HL-60 (cell line): ENCODE results near the gene XPR1.

Experiments used
- GABPA ChIP-seq: IDR thresholded peaks from 2 replicates; pipeline ENCODE4 v1.6.1; 2012; ENCODE audit warnings: low read depth
- POLR2AphosphoS5 ChIP-seq: IDR thresholded peaks from 2 replicates; pipeline ENCODE4 v1.6.1; 2012; ENCODE audit warnings: low read depth
- TF ChIP-seq, protein P1 (sequence below): IDR thresholded peaks from one replicate; pipeline ENCODE4 v1.5.1; 2011; ENCODE audit warnings: low read length, control low read depth, inconsistent platforms; ENCODE audit not compliant: insufficient read depth

DNA sequence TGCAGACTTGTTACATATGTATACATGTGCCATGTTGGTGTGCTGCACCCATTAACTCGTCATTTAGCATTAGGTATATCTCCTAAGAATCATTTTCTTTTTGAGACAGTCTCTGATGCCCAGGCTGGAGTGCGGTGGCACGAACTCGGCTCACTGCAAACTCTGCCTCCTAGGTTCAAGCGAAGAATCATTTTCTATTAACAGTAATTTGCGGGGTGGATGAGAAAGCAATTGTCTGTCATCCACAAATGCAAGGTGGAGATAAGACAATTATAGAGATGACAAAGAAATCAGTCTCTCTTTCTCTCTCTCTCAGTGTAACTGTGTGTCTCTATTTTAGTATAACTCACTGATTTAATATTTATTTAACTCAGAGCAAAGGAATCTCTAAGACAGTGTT, 149.9 kb downstream of the XPR1 start:
- no peak for TF ChIP-seq POLR2AphosphoS5
- TF ChIP-seq, protein P1, sequence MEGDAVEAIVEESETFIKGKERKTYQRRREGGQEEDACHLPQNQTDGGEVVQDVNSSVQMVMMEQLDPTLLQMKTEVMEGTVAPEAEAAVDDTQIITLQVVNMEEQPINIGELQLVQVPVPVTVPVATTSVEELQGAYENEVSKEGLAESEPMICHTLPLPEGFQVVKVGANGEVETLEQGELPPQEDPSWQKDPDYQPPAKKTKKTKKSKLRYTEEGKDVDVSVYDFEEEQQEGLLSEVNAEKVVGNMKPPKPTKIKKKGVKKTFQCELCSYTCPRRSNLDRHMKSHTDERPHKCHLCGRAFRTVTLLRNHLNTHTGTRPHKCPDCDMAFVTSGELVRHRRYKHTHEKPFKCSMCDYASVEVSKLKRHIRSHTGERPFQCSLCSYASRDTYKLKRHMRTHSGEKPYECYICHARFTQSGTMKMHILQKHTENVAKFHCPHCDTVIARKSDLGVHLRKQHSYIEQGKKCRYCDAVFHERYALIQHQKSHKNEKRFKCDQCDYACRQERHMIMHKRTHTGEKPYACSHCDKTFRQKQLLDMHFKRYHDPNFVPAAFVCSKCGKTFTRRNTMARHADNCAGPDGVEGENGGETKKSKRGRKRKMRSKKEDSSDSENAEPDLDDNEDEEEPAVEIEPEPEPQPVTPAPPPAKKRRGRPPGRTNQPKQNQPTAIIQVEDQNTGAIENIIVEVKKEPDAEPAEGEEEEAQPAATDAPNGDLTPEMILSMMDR, result no peak
- no peak for TF ChIP-seq GABPA
